Epithelial cell of proximal tubule (primary cell): Measurements from ENCODE around the gene PLPPR2. TPM values are rescaled to one million over a fixed set of nuclear protein-coding genes. Genes with fewer than 3 reads are reported as not detected.
"Not testable (repeated sequence)": the region's sequence is repeated elsewhere in the genome, so short reads cannot be mapped to it uniquely, and the experiment has no call there.

Experiments
- DNase-seq: peaks from one replicate; pipeline ENCODE4 v3.0.0-alpha.2; 2011; ENCODE audit warnings: low read depth
- H3K4me3 ChIP-seq: 2 replicates; pipeline ENCODE4 v1.5.1; 2011; ENCODE audit warnings: low read depth, mild to moderate bottlenecking, low read length
- total RNA-seq: library from RNA; depleted of rRNA; stranded (reverse); fragments of >200 nt; gene quantifications from 2 replicates; pipeline ENCODE4 v1.2.3, GENCODE V29; 2015
- TF ChIP-seq, protein P1 (sequence below): conservative IDR thresholded peaks from 2 replicates; pipeline ENCODE4 v1.5.1; 2012; ENCODE audit warnings: low read depth, mild to moderate bottlenecking, low read length

Gene PLPPR2
- total RNA-seq, 1 donor from 2014 or later = 6.2 TPM

GRCh38 chr19:11335449-11336146 lies 19.6 kb upstream of the PLPPR2 start:
- no peak for DNase-seq
- TF ChIP-seq, protein P1, sequence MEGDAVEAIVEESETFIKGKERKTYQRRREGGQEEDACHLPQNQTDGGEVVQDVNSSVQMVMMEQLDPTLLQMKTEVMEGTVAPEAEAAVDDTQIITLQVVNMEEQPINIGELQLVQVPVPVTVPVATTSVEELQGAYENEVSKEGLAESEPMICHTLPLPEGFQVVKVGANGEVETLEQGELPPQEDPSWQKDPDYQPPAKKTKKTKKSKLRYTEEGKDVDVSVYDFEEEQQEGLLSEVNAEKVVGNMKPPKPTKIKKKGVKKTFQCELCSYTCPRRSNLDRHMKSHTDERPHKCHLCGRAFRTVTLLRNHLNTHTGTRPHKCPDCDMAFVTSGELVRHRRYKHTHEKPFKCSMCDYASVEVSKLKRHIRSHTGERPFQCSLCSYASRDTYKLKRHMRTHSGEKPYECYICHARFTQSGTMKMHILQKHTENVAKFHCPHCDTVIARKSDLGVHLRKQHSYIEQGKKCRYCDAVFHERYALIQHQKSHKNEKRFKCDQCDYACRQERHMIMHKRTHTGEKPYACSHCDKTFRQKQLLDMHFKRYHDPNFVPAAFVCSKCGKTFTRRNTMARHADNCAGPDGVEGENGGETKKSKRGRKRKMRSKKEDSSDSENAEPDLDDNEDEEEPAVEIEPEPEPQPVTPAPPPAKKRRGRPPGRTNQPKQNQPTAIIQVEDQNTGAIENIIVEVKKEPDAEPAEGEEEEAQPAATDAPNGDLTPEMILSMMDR = no peak
- no peak overlapping the region for H3K4me3 ChIP-seq

GRCh38 chr19:11337080-11337479 lies 18.2 kb upstream of the PLPPR2 start:
- TF ChIP-seq, protein P1 = no peak

GRCh38 chr19:11338121-11338520 lies 17.1 kb upstream of the PLPPR2 start:
- no peak for DNase-seq
- TF ChIP-seq, protein P1 = no peak
- H3K4me3 ChIP-seq = peak overlapping the region; percentile 86

More at GRCh38 chr19:11337080-11337479, 18.2 kb upstream of the PLPPR2 start:
- H3K4me3 ChIP-seq = no peak overlapping the region
- DNase-seq = no peak

GRCh38 chr19:11338569-11339253 lies 16.5 kb upstream of the PLPPR2 start:
- no peak for DNase-seq
- TF ChIP-seq, protein P1 = no peak
- H3K4me3 ChIP-seq = peak overlapping the region; percentile 86

- H3K4me3 ChIP-seq = peak within 1 kb of the TSS; percentile 86
- DNase-seq = no peak
- TF ChIP-seq, protein P1 = no peak
These were observed 15.8 kb upstream of the PLPPR2 start, which contains the start of gene RAB3D for GRCh38 chr19:11339254-11340098. TSS of gene RAB3D (minus strand) at chr19:11339657. CDS start at chr19:11337399, 2,258 bp downstream.

DNA sequence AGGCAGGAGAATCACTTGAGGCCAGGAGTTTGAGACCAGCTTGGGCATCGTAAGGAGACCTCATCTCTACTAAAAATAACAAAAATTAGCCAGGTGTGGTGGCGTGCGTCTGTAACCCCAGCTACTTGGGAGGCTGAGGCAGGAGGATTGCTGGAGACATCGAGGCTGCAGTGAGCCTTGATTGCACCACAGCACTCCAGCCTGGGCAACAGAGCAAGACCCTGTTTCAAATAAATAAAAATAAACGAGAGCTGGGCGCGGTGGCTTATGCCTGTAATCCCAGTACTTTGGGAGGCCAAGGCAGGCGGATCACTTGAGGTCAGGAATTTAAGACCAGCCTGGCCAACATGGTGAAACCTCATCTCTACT lies 15.1 kb upstream of the PLPPR2 start:
- H3K4me3 ChIP-seq, DNase-seq: not testable (repeated sequence)

- H3K4me3 ChIP-seq = no peak overlapping the region
- no peak for DNase-seq
- TF ChIP-seq, protein P1 = no peak
These were observed 12.8 kb upstream of the PLPPR2 start for GRCh38 chr19:11342429-11342828.
